GM18517 (cell line): ENCODE results near the gene KRT84.

Experiments
- ATAC-seq: cut with Tn5 transposase; IDR thresholded peaks from one replicate; pipeline ENCODE4 v1.9.1; 2021; ENCODE audit warnings: mild to moderate bottlenecking, moderate library complexity; ENCODE audit not compliant: unreplicated experiment

Gene KRT84, protein sequence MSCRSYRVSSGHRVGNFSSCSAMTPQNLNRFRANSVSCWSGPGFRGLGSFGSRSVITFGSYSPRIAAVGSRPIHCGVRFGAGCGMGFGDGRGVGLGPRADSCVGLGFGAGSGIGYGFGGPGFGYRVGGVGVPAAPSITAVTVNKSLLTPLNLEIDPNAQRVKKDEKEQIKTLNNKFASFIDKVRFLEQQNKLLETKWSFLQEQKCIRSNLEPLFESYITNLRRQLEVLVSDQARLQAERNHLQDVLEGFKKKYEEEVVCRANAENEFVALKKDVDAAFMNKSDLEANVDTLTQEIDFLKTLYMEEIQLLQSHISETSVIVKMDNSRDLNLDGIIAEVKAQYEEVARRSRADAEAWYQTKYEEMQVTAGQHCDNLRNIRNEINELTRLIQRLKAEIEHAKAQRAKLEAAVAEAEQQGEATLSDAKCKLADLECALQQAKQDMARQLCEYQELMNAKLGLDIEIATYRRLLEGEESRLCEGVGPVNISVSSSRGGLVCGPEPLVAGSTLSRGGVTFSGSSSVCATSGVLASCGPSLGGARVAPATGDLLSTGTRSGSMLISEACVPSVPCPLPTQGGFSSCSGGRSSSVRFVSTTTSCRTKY

DNA sequence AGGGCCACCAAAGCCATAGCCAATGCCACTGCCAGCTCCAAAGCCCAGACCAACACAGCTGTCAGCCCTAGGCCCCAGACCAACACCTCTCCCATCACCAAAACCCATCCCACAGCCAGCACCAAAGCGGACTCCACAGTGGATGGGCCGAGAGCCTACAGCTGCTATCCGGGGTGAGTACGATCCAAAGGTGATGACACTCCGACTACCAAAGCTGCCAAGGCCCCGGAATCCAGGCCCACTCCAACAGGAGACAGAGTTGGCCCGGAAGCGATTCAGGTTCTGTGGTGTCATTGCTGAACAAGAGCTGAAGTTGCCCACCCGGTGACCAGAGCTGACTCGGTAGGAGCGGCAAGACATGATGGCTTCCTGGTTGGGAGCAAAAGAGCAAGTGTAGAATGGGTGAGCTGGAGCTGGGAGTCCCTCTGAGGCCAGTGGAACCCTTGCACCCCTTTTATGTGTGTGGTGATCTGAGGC lies at the start of gene KRT84:
KRT84 (minus strand) TSS at position 427 of the 477 bp plus-strand sequence; CDS start at position 360, 67 bp downstream.
- no peak for ATAC-seq

DNA sequence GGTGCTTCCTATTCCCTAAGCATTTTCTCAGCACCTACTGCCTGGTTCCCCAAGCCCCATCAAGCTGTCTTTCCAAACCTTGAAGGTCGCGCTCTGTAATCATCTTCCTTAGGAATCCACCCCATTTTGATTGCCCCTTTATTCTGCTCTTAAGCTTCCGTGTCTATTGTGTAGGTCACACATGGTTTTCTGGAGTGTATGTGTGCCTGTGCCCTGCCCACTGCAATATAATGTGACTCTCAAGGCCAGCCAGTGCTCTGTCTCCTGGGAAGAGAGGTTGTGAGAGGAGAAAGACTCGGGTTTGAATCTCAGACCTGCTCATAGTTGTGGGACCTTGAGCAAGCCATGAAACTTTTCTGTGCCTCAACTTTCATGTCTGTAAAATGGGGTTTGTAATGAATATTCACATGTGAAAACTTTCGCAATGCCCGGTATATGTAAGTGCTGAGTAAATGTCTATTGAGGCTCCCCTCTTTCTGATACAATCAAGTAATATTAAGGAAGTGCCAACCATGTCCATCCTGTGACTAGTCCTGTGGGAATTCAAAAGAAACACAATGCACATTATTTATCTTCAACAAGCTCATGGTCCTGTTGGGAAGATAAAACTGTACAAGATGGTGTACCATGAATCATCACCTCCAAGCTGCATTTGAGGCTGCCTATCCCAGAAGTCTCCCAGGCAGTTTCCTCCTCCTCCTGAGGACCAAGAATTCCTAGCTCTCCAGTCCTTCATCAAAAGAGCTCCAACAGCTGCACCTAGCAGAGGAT lies 49.5 kb upstream of the KRT84 start:
- no peak for ATAC-seq

DNA sequence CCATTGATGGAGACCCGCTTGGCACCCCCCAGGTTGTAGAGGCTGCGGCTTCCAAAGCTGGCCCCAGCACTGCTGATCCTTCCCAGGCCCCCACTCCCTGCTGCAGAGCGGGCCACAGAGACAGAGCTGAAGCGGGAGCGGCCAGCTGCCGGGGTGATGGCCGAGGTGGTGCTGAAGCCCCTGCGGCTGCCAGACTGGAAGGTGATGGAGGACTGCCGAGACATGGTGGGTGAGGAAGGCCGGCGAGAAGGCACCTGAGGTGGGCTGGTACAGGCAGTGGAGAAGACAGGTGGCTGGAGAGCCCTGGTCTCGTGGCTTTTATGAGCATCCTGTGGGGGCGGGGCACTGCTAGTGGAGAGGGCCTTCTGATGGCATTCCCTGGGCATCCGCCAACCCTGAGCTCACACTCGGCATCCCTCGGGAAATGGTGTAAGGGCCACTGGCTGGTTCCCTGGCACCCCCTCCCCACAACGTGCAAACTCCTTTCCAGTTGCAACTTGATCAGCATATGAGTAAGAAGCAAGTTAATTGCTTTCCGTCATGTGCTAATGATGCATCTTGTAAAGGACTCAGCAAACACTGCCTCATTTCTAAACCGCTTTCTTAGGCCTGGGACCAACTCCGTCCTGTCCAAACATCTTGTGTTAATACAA lies 48.8 kb upstream of the KRT84 start, which contains the start of gene KRT75:
KRT75 (minus strand) TSS at position 291 of the 653 bp plus-strand sequence; CDS start at position 224, 67 bp downstream.
- ATAC-seq = no peak

DNA sequence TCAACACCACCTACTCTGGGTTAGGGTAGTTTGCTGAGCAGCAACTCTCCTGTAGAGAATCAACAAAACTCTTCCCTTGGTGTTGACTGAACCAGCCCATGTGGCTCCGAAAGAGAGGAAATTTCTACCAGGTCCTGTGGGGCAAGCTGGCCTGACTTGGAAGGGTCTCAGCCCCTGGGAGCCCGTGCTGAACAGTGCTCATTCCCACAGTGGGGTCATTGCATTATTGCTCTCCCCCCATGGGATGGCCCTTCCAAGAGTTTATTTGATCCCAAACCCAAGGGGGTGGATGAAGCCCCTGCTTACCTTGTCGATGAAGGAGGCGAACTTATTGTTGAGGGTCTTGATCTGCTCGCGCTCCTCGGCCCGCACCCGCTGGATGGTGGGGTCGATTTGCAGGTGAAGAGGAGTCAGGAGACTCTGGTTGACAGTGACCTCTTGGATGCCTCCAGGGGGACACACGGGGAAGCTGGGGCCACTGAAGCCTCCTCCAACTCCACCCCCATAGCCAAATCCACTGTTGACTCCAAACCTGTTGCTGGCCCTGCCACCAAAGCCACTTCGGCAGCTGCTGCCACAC lies 48.1 kb upstream of the KRT84 start:
- ATAC-seq = no peak

DNA sequence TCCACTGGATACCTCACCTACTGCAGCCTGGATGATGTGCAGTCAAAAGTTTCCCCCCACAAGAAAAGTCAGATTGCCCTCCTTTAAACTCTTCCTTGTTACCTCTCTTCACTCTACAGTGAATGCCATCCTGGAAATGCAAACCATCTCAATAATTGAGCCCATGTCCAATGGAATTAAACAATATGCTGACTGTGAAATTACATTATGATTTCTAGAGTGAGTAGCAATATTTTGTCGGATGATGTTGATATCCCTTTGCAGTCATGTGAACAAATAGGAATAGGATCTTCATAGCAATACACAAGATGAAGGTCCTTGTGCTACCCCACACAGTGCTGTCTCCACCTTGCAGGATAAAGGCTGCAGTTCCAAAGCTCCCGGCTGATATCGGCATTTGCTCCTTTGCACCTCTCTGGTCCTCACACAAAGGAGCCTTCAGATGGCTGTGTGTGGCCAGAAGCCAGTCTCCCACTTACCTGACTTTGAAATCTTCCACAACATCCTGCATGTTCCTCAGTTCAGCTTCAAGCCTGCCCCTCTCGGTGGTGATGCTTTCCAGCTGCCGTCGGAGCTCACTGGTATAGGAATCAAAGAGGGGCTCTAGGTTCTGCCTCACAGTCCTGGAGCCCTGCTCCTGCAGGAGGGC lies 47.2 kb upstream of the KRT84 start:
- no peak for ATAC-seq

DNA sequence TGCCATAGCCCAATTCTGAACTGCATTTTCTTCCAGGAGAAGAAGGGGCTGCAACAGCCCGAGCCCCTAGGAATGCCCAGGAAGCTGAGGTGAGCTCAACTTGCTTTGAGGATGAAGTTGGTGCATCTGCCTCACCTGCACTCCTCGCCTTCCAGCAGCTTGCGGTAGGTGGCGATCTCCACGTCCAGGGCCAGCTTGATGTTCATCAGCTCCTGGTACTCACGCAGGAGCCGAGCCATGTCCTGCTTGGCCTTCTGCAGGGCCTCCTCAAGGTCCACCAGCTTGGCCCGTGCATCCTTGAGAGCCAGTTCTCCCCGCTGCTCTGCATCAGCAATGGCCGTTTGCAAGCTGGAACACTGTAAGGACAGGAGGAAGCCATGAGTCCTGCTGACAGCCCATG lies 42.7 kb upstream of the KRT84 start:
- ATAC-seq = no peak

DNA sequence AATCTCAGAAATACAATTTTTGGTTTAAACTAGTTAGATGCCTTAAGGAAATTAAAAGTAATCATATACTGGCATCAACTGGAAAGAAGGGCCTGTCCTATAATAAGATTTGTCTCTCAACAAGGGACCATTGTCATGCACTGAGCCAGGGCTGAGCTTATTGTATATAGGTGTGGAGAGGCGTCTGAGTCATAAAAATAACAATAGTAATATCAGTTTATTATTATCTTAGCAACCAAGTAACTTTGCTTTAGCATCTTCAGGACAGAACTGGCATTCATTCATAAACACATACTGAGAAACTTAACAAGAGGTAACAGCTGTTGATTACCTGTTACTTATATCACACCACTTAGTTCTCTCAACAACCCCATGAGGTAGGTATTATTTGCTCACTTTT lies 41.6 kb upstream of the KRT84 start:
- ATAC-seq = no peak

DNA sequence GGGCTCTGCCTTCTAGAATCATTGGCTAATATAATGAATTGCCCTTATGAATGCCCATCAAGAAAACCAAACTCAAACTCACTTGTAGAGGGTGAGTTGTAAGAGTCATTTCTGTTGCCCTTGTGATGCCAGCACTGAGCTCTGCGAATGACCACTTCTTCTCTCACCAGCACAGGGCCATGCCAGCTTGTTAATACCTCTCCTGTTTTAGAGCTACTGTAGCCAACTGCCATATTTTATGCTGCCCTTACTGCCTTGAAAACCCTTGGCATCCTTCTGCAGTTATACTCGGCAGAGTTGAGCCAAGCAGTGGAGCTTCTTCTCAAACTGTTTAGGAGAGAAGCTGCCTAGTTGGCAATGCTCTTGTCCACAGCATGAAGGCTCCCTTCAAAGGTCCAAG lies 40.6 kb upstream of the KRT84 start:
- no peak for ATAC-seq

DNA sequence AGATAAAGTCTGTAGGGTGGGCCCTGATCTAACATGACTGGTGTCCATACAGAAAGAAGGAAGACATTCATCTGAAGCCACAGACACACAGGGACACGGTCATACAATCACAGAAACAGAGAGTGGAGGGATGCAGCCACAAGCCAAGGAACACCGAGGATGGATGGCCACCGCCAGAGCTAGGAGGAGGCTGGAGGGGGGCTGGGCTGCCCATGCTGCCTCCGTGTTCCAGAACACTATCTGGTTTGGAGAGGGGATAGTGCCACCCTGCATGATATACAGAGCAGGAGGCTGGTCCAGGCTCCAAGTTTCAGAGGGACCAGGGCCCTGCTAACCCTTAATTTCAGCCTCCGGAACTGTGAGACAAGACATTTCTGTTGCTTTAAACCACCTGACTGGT lies 40.0 kb upstream of the KRT84 start:
- no peak for ATAC-seq

DNA sequence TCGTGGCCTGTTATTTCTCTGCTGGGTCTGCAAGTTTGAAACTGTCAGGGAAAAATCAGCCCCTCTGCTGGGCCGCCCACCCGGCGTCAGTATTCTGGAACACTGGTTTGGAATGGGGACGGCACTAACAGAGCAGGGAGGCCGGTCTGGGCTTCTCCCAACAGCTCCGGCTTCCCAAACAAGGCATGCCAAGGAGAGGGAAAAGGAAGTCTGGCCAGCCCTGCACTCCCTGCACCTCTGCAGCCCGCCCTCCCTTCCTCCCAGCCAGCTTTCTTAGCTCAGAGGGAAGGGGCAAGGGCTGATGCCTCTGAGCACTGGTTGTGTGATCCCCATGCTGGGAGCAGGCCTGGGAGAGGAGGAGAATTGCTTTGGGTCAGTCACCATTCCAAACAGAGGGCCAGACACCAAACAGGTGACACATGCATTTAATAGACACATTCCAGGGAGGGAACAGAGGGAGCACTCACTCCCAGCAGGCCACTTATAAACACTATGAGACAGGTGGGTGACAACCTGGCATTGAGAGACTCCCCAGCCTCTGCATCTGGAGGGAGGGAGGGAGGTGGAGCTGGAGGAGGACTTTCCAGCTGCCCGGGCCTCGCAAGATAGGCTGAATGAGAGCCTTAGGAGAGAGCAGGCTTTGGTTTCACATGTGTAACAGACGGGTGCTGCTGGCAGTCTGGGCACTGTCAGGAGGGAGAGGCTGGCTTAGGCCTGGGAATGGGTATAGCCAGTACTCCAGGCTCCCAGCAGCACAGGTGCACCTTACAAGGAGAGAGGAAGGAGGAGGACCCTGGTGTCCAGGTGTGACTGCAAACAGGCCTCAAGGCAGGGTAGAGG lies 38.4 kb upstream of the KRT84 start:
- no peak for ATAC-seq

DNA sequence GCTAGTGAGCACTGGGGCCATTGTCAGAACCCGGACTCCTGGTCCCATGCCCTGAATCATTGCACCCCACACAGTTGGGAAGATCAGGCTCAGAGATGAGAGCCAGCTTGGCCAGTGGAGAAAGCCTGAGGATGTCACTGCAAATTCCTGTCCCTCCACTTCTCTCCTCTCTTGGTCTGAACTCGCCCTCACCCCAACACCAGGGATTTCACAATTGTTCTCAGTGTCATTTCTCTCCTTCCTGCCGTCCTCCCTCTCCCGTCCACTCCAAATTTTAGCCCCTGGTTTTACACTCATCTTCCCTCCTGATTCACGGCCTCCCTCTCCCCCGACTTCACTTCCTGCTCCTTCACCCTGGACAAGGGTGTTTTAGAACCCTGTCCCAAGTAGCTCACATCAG lies 37.6 kb upstream of the KRT84 start:
- no peak for ATAC-seq

DNA sequence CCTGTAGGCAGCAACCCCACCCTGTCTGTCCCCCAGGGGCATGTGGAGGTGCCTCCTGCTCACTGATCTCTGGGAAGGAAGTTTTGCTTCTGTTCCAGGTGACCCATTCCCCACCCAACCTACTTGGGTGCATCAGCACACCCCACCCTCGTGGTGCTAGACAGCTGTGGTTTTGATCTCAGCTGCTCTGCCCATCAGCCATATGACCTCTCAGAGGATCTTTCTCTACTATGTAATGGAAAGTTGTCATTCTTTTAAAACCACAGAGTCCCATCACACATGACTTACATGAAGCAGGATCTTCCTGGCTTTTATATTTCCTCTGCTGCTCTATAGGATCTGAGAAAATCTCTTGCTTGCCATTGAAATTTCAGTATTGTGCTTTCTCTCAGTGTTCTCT lies 34.2 kb upstream of the KRT84 start:
- ATAC-seq = no peak

DNA sequence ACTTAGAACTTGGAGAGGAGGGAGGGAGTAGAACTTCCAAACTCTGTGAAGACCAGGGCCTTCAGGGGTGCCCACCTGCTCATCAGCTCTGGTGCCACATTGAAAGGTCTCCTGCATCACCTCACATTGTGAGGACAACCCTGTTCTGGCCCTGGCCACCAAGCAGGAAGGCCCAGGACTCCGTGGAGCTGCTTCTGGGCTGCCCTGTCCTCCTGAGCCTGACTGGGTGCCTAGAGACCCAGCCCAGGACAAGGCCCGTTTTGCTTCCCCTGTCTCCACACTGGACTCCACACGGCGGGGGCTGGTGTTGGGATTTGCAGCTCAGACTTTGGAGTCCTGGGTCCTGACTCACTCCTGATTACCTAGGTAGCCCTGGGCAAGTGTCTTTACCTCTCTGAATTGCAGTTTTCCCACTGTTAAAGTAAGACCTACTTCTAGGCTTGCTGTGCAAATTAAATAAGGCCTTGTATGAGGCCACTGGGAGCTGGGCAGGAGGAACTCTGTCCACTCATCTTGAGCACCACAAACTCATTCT lies 33.2 kb upstream of the KRT84 start:
- ATAC-seq = no peak

DNA sequence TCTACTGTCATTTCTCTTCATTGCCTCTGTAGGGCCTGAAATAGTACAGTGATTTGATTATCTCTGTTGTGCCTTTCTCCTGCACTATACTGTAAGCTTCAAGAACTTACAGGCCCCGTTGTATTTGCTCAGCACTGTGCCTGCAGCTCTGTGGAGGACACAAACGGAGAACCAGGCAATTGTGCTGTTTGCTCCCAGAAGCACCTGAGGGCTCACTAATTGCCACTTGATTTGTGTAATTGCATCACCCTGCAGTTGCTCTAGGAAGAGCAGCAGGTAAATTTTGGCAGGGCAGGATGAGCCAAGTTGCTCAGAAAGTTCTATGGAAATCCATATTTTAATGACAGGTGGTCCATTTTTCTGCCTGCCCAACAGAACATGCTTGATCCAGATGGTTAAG lies 32.3 kb upstream of the KRT84 start:
- no peak for ATAC-seq

DNA sequence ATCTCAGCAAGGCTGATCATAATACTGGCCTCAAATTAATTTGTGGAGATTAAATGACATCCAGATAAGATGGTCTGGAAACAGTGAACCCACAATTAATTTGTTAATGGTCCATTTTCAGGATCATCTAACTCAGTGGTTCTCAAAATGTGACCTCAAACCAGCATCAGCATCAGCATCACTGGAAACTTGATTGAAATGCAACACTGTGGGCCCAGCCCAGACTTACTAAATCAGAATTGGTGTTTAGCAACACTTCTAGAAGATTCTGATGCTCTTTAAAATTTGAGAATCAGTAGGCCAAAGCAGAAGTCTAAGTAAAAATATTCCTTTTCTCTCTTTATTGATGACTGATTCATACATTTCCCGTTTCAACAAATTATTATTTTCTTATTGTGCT lies 31.3 kb upstream of the KRT84 start:
- no peak for ATAC-seq

DNA sequence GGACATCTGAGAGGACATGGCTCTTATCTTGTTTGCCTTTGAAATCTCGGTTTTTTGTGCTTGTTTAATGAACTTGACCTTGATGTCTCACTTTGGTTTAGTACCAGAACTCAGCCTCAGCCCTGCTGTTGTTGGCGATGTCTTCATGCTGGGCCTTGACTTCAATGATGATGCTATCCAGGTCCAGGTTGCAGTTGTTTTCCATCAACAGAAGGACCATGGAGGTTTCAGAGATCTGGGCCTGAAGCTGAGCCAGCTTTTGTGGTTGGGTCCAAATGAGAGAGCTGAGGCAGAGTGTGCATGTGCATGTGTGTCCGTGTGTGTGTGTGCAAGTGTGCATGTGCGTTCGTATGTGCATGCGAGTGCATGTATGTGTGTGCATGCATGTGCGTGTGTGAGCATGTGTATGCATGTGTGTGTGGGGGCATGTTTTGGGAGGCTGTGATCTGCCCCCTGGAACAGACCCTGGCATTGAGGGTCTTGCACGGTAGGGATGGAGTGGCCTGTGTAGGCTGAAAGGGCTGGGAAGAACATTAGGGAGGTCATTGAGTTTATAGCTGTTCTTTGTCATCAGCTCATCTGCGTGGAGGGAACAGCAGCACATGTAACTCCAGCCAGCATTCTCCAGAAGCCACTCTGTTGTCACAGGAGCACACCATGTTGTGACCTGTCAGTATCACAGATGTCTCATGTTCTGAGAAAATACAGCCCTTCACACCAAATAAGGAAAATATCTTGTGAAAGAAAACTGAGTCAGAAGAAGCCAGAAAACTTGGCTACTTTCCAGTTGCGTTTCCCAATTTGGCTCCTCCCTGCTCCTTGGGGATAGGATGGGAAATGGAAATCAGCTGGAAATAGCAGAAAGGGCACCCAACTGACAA lies 30.7 kb upstream of the KRT84 start:
- ATAC-seq = no peak

DNA sequence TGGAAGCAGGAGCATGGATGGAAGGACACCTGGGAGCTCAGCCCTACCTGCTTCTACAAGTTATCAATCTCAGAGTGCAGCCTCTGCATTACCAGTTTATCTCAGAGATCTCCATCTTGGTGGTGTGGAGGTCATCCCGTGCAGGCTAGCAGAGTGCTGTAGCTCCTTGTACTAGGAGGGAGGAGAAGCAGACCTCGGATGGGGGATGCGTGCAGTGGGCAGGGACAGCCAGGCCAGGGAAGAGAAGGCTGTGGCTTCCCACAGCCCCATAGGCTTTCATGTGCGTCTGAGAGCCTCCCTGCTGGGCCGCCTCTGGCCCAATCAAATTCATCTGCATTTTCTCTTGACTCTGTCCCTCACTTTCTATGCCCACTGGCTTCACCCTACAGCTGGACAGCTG lies 29.5 kb upstream of the KRT84 start:
- ATAC-seq = no peak

DNA sequence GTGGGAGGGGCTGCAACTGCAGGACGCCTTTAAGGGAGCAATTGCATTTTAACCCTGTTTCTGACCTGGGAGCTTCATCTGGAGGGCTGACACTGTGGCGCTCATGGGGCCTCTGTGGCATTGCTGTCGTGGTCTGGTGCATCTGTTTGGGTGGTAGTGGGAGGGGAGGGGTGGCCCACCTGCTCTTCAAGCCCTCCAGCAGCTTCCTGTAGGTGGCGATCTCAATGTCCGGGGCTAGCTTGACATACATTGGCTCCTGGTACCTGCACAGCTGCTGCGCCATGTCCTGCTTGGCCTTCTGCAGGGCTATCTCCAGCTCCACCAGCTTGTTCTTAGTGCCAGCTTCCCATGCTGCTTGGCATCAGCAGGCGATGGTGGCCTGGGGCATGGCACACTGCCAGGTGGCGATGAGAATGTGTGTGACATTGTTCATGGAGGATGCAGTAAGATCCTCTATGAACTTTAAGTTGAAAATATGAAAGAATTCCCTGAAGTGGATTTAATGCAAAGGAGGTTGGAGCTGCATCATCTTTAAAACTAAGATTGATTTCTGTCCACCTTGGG lies 28.4 kb upstream of the KRT84 start:
- ATAC-seq = no peak
